ENCODE data around the gene FADS1.

The FADS1 gene

GRCh38 chr11:61762223-61762615 is 54.6 kb downstream of the FADS1 start:
- H3K27ac ChIP-seq = no peak overlapping the region
- no peak for TF ChIP-seq ZFX (IDR thresholded peaks at IDR 0.05)
- TF ChIP-seq CTCF (conservative IDR thresholded peaks at IDR 0.05) = no peak

GRCh38 chr11:61761440-61762222 is 55.2 kb downstream of the FADS1 start:
- TF ChIP-seq ZFX (IDR thresholded peaks at IDR 0.05) = no peak
- no peak for TF ChIP-seq CTCF (conservative IDR thresholded peaks at IDR 0.05)
- no peak overlapping the region for H3K27ac ChIP-seq

GRCh38 chr11:61760946-61761345 is 55.9 kb downstream of the FADS1 start:
- TF ChIP-seq ZFX (IDR thresholded peaks at IDR 0.05) (no peak), CTCF (conservative IDR thresholded peaks at IDR 0.05) (no peak)

GRCh38 chr11:61757213-61757862 is 59.5 kb downstream of the FADS1 start:
- no peak overlapping the region; the same call in 1 of the 2 replicates for H3K27ac ChIP-seq
- TF ChIP-seq ZFX (IDR thresholded peaks at IDR 0.05) = no peak
- no peak for TF ChIP-seq CTCF (conservative IDR thresholded peaks at IDR 0.05)

More at GRCh38 chr11:61760946-61761345, 55.9 kb downstream of the FADS1 start:
- no peak overlapping the region for H3K27ac ChIP-seq

- TF ChIP-seq CTCF (conservative IDR thresholded peaks at IDR 0.05) (no peak), ZFX (IDR thresholded peaks at IDR 0.05) (no peak)
- H3K27ac ChIP-seq = no peak overlapping the region; the same call in 1 of the 2 replicates
Observed at GRCh38 chr11:61756452-61757212, 60.2 kb downstream of the FADS1 start.

GRCh38 chr11:61756147-61756451 is 60.7 kb downstream of the FADS1 start:
- TF ChIP-seq CTCF (conservative IDR thresholded peaks at IDR 0.05) (no peak), ZFX (IDR thresholded peaks at IDR 0.05) (no peak)
- H3K27ac ChIP-seq = no peak overlapping the region
